Stimulated activated CD4-positive, alpha-beta T cell treated with anti-CD3 and anti-CD28 coated beads, TNF-alpha, amount 100 ng/mL, for 4 hours (primary cell): ENCODE data around the gene UGT1A9.
"Not testable (repeated sequence)": the region's sequence is repeated elsewhere in the genome, so short reads cannot be mapped to it uniquely, and the experiment has no call there.

Experiments
- DNase-seq, 3 experiments: peaks; one replicate each; pipeline ENCODE4 v3.0.0-alpha.2; 2020; ENCODE audit warnings: low read depth in 3 of 3

Gene UGT1A9

GRCh38 chr2:233680361-233681045, 8.8 kb downstream of the UGT1A9 start:
- no peak for DNase-seq

GRCh38 chr2:233681521-233682099, 9.9 kb downstream of the UGT1A9 start, which contains the start of gene UGT1A7:
TSS of gene UGT1A7 (plus strand) at chr2:233681901. CDS start at chr2:233681938, 37 bp downstream.
- DNase-seq, result no peak

DNA sequence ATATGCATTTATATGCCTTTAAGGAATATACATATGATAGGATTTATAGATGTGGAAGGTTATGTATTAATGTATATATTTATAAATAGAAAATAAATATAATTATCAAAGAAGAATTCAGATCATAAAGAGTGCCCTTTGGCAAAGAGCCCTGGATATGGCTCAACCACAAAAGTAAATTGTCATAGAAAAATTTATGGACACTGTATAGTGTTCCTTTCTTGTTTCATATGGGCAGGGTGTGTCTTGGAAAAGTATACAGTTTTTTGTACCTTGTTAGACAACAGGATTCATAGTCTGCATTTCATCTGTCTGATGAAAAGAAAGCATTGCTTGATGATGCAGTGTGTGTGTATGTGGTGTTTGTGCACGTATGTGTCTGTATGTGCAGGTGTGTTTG, 12.9 kb downstream of the UGT1A9 start:
- DNase-seq, result no peak

- DNase-seq, result no peak
Observed at GRCh38 chr2:233686928-233687327, 15.2 kb downstream of the UGT1A9 start.

DNA sequence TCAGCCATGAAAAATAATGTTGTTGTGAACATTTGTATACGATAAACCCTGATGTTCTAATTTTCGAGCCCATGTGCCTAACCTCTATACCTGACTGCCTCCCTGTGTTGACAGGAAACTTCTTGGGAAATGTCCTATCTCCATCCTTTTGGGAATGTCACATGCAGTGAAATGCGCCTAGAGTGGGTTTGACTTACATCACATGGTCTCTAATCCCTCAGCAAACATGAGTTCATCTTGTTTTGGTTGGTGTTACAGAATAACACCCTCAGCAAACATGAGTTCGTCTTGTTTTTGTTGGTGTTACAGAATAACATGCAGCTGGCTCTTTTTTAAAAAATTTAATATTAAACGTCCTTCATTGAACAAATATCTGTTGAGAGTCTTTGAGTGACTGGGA, 16.6 kb downstream of the UGT1A9 start:
- no peak for DNase-seq

- DNase-seq, result no peak
Observed at GRCh38 chr2:233689031-233689430, 17.3 kb downstream of the UGT1A9 start.

GRCh38 chr2:233689501-233689900, 17.8 kb downstream of the UGT1A9 start:
- DNase-seq, result no peak

DNA sequence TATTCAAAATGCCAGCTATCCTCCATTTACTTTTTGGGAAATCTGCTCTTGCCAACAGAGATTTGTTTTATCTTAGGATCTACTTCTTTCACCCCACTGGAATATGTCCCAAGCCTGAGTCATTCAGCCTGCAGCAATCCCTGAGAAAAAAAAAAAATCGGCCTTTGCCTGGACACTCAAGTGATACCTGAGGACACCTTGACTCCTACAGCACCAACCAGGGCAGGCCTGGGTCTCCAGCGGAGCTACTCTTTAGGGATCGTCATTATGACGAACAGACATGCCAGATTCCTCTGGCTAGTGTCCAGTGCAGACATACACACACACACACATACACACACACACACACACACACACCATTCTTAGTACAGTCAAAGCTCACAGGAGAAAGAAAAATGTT, 18.7 kb downstream of the UGT1A9 start:
- no peak for DNase-seq

GRCh38 chr2:233691443-233692433, 20.0 kb downstream of the UGT1A9 start:
- no peak for DNase-seq

DNA sequence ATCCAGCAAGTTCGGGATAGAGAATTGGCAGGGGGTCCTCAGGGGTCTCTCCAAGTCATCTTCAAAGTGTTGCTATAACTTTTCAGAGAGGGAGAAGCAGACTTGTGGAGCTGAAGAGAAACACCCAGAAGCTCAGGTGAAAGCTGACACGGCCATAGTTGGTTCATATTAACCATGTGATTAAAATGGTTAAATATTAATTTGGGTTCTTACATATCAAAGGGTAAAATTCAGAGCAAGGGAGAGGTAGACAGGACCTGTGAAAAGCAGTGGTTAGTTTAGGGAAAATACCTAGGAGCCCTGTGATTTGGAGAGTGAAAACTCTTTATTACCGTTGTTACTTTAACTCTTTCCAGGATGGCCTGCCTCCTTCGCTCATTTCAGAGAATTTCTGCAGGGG, 20.9 kb downstream of the UGT1A9 start, which contains the start of gene UGT1A6:
Gene UGT1A6 (plus strand): TSS at position 243 of the 400 bp plus-strand sequence. CDS start 115 bp downstream, at position 358.
- no peak for DNase-seq

DNA sequence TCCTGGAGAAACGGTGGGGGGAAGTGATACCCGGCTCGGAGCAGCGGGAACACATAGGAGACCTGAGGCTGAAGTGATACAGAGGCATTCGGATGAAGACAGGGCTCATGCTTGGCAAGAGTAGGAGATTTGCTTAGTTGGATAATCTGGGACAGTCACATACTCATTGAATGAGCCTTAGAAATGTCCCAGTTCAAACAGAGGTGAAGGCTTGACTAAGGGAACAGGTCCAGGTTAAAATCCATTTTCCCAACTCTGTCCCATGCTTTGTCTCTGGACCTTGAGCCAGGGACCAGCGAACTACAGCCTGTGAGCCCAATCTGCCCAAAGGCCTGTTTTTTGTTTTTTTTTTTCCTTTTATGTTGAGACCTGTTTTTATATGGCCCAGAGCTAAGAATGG, 22.3 kb downstream of the UGT1A9 start:
- DNase-seq, result no peak

DNA sequence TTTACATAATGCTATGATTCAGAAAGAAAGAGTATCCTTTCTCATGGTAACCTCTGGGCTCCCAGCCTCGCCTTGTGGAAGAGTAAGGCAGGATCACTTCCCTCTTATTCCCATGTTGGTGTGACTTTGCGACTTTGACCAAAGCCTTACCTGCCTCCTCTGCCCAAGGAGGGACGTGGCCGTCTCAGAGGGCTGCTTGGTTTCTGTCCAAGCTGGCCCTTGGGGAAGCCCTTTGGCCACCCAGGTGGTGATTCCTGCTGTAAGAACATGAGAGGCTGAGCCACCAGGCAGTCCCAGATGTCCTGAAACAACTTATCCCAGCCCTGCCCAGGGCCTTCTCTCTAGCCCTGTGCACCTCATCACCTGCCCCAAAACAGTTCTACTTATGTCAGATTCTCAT, 27.0 kb downstream of the UGT1A9 start:
- no peak for DNase-seq

DNA sequence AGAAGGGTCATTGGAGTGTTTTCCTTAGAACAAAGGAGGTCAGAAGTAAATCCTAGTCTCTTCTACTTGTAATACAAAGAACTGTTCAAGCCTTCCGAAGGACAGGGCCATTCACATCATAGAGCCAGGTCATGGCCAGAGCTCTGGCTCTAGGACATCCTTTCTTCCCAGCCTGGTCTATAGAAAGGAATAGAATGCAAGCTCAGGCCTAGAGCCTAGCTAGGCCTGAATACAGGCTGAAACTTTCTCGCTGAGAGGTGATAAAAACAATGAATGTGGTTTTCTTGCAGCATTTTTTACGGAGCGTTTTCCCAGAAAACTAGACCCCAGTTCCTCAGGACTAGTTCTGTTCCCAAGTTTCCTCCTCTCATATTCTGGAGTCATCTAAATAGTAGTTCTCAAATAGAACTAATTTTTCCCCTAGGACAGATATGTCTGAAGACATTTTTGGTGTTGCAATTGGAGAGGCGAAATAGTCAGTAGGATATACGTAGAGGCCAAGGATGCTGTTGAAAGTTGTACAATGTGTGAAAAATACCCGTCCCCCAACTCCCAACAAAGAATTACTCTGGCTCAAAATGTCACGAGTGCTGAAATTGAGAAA, 27.8 kb downstream of the UGT1A9 start:
- no peak for DNase-seq

GRCh38 chr2:233700028-233700635, 28.4 kb downstream of the UGT1A9 start:
- DNase-seq, result no peak

DNA sequence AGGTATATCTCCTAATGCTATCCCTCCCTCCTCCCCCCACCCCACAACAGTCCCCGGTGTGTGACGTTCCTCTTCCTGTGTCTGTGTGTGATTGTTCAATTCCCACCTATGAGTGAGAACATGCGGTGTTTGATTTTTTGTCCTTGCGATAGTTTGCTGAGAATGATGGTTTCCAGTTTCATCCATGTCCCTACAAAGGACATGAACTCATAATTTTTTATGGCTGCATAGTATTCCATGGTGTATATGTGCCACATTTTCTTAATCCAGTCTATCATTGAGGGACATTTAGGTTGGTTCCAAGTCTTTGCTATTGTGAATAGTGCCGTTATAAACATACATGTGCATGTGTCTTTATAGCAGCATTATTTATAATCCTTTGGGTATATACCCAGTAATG, 29.1 kb downstream of the UGT1A9 start:
- DNase-seq, result not testable (repeated sequence)

DNA sequence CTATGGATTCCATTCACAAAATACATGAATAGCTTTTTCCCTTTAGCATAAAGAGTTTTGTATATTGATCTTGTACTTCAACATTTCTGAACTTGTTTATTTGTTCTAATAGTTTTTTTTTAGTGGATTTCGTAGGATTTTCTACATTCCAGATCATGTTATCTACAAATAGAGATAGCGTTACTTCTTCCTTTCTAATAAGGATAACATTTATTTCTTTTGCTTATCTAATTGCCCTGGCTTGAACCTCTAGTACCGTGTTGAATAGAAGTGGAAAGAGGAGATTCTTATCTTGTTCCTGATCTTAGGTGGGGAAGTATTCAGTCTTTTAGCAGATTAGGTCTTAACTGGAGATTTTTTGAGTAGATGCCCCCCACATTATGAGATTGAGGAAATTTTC, 30.5 kb downstream of the UGT1A9 start:
- no peak for DNase-seq

GRCh38 chr2:233705911-233706506, 34.3 kb downstream of the UGT1A9 start:
- DNase-seq, result no peak

GRCh38 chr2:233706720-233707119, 35.0 kb downstream of the UGT1A9 start:
- DNase-seq, result no peak

- no peak for DNase-seq
Observed at GRCh38 chr2:233707940-233708644, 36.4 kb downstream of the UGT1A9 start.

- no peak for DNase-seq
Observed at GRCh38 chr2:233708942-233709341, 37.2 kb downstream of the UGT1A9 start.
